Measurements from ENCODE around the gene FXYD3.

The FXYD3 gene

GRCh38 chr19:35088131-35088913, 27.3 kb upstream of the FXYD3 start (continued):
- TF ChIP-seq ZNF565 (CRISPR knock-in tag; conservative IDR thresholded peaks at IDR 0.05; ENCODE audit: low read depth) (no peak), ZNF70 (CRISPR knock-in tag; IDR thresholded peaks at IDR 0.05) (no peak), GLIS3 (CRISPR knock-in tag; IDR thresholded peaks at IDR 0.05) (no peak), ZNF8 (CRISPR knock-in tag; IDR thresholded peaks at IDR 0.05) (no peak), ARNTL (CRISPR knock-in tag; IDR thresholded peaks at IDR 0.05; ENCODE audit: borderline replicate concordance, low read depth) (no peak), PATZ1 (CRISPR knock-in tag; IDR thresholded peaks at IDR 0.05; ENCODE audit: borderline replicate concordance) (no peak), CSDC2 (CRISPR knock-in tag; IDR thresholded peaks at IDR 0.05) (no peak)

DNA sequence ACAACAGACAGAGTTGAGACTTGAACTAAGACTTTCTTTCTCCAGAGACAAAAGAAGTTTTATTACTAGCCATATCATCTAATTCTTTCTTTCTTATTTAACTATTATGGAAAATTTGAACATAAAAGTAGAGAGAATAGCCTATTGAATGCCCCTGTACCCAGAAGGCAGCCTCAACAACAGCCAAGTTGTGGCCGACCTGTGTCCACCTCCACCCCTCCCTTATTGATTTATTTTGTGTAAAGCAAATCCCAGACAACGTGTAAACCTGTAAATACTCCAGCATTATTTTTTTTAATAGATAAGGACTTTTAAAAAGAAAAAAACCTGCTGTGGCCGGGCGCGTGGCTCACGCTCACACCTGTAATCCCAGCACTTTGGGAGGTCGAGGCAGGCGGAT, 26.1 kb upstream of the FXYD3 start:
- ATAC-seq: no peak
- TF ChIP-seq TOX (CRISPR knock-in tag; IDR thresholded peaks at IDR 0.05; ENCODE audit: borderline replicate concordance): no peak

DNA sequence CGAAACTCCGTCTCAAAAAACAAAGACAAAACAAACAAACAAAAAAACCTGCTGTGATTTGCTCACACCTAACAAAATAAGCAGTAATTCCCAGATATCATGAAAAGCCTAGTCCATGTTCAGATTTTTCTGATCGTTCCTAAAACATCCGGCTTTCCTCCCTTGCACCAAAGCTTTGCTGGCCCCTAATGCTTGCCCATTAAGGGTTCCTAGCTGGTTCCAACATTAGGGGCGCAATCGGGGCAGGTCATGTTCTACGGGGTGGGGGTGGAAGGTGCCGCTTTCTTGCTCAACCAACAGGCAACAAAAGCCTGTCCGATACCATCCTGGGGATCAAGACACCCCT, 25.5 kb upstream of the FXYD3 start:
- ATAC-seq: no peak
- no peak for TF ChIP-seq OSR1 (CRISPR knock-in tag; IDR thresholded peaks at IDR 0.05)
- no peak for TF ChIP-seq ARNTL (CRISPR knock-in tag; IDR thresholded peaks at IDR 0.05; ENCODE audit: borderline replicate concordance, low read depth)
- no peak for TF ChIP-seq ESRRG (CRISPR knock-in tag; IDR thresholded peaks at IDR 0.05)
- TF ChIP-seq TCF4 (CRISPR knock-in tag; IDR thresholded peaks at IDR 0.05; ENCODE audit: borderline replicate concordance): no peak
- TF ChIP-seq PATZ1 (CRISPR knock-in tag; IDR thresholded peaks at IDR 0.05; ENCODE audit: borderline replicate concordance): no peak
- no peak for TF ChIP-seq SNAI2 (CRISPR knock-in tag; IDR thresholded peaks at IDR 0.05)
- TF ChIP-seq, protein P1, sequence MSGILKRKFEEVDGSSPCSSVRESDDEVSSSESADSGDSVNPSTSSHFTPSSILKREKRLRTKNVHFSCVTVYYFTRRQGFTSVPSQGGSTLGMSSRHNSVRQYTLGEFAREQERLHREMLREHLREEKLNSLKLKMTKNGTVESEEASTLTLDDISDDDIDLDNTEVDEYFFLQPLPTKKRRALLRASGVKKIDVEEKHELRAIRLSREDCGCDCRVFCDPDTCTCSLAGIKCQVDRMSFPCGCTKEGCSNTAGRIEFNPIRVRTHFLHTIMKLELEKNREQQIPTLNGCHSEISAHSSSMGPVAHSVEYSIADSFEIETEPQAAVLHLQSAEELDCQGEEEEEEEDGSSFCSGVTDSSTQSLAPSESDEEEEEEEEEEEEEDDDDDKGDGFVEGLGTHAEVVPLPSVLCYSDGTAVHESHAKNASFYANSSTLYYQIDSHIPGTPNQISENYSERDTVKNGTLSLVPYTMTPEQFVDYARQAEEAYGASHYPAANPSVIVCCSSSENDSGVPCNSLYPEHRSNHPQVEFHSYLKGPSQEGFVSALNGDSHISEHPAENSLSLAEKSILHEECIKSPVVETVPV (CRISPR knock-in tag; IDR thresholded peaks at IDR 0.05): no peak
- TF ChIP-seq, protein P2, sequence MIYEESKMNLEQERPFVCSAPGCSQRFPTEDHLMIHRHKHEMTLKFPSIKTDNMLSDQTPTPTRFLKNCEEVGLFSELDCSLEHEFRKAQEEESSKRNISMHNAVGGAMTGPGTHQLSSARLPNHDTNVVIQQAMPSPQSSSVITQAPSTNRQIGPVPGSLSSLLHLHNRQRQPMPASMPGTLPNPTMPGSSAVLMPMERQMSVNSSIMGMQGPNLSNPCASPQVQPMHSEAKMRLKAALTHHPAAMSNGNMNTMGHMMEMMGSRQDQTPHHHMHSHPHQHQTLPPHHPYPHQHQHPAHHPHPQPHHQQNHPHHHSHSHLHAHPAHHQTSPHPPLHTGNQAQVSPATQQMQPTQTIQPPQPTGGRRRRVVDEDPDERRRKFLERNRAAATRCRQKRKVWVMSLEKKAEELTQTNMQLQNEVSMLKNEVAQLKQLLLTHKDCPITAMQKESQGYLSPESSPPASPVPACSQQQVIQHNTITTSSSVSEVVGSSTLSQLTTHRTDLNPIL (CRISPR knock-in tag; IDR thresholded peaks at IDR 0.05; ENCODE audit: low read depth): no peak
- no peak for TF ChIP-seq ZNF565 (CRISPR knock-in tag; conservative IDR thresholded peaks at IDR 0.05; ENCODE audit: low read depth)
- TF ChIP-seq POU6F1 (CRISPR knock-in tag; IDR thresholded peaks at IDR 0.05; ENCODE audit: borderline replicate concordance, low read depth): no peak
- no peak for TF ChIP-seq ZC3H10 (CRISPR knock-in tag; IDR thresholded peaks at IDR 0.05)
- TF ChIP-seq CSDC2 (CRISPR knock-in tag; IDR thresholded peaks at IDR 0.05): no peak
- TF ChIP-seq ZFP3 (CRISPR knock-in tag; IDR thresholded peaks at IDR 0.05): no peak

DNA sequence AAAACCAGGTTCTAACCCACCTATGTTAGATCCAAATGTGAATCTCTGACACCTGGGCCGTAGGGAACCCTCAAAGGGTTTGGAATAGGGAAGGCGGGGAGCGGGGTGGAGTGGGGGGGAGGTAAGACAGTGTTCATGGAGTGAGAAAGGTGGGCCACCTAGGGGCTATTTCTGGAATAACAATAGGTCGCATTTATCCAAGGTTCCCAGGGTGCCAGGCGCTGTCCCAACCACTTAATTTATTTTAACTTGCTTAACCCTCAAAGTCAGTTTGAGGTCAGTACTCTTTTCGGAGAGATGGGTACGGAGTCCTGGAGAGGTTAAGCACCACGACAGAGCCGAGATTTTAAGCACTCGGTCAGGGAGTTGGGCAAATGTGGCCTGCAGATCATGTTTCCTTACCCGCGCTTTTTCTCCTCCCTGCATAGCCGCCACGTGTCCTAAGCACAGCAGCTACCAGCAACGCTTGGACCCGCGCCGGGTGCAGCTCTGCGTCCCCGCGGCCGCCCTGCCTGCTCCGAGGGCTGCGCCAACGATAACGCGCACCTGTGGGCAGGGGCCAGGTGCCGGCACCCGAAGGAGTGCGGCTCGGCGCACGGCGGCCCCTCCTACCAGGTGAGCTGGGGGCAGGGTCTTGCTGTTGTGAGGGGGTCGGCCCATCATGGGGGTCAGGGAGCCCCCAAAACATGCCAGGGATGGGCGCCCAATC, 25.0 kb upstream of the FXYD3 start:
- no peak for TF ChIP-seq SNAI2 (CRISPR knock-in tag; IDR thresholded peaks at IDR 0.05)
- no peak for TF ChIP-seq TOX (CRISPR knock-in tag; IDR thresholded peaks at IDR 0.05; ENCODE audit: borderline replicate concordance)
- TF ChIP-seq BACH2 (CRISPR knock-in tag; IDR thresholded peaks at IDR 0.05; ENCODE audit: borderline replicate concordance): no peak
- no peak for TF ChIP-seq ESRRG (CRISPR knock-in tag; IDR thresholded peaks at IDR 0.05)
- no peak for TF ChIP-seq TCF4 (CRISPR knock-in tag; IDR thresholded peaks at IDR 0.05; ENCODE audit: borderline replicate concordance)
- no peak for TF ChIP-seq ZC3H10 (CRISPR knock-in tag; IDR thresholded peaks at IDR 0.05)
- TF ChIP-seq, protein P1 (CRISPR knock-in tag; IDR thresholded peaks at IDR 0.05): no peak
- TF ChIP-seq RARB (CRISPR knock-in tag; IDR thresholded peaks at IDR 0.05): no peak
- TF ChIP-seq ZNF565 (CRISPR knock-in tag; conservative IDR thresholded peaks at IDR 0.05; ENCODE audit: low read depth): no peak
- TF ChIP-seq ISL1 (CRISPR knock-in tag; IDR thresholded peaks at IDR 0.05): no peak
- no peak for TF ChIP-seq ZFP3 (CRISPR knock-in tag; IDR thresholded peaks at IDR 0.05)
- TF ChIP-seq PATZ1 (CRISPR knock-in tag; IDR thresholded peaks at IDR 0.05; ENCODE audit: borderline replicate concordance): no peak
- TF ChIP-seq ARNTL (CRISPR knock-in tag; IDR thresholded peaks at IDR 0.05; ENCODE audit: borderline replicate concordance, low read depth): no peak
- TF ChIP-seq CSDC2 (CRISPR knock-in tag; IDR thresholded peaks at IDR 0.05): no peak
- TF ChIP-seq GLIS3 (CRISPR knock-in tag; IDR thresholded peaks at IDR 0.05): no peak
- peak; percentile 78 for ATAC-seq

Data from SK-N-SH treated with all-trans-retinoic acid at 6 μM for 48 hours (cell line).